Brain microvascular endothelial cell (primary cell): ENCODE results near the gene SPDYE4.

Experiments used
- DNase-seq: peaks from one replicate; pipeline ENCODE4 v3.0.0-alpha.2; 2020
- H3K27ac ChIP-seq: fragments of 250-450 bp; sonication (Bioruptor Pico); 2 replicates; pipeline ENCODE4 v1.5.1; 2020; ENCODE audit warnings: mild to moderate bottlenecking, moderate library complexity
- H3K27me3 ChIP-seq: fragments of 250-450 bp; sonication (Bioruptor Pico); replicated peaks from 2 replicates; pipeline ENCODE4 v1.5.1; 2020; ENCODE audit warnings: mild to moderate bottlenecking
- H3K36me3 ChIP-seq: fragments of 250-450 bp; sonication (Bioruptor Pico); replicated peaks from 2 replicates; pipeline ENCODE4 v1.5.1; 2020; ENCODE audit warnings: mild to moderate bottlenecking
- H3K4me3 ChIP-seq: 2 replicates; pipeline ENCODE4 v1.5.1; 2011; ENCODE audit warnings: low read depth, mild to moderate bottlenecking, control low read depth, low read length, moderate library complexity
- CTCF ChIP-seq: IDR thresholded peaks from 2 replicates; pipeline ENCODE4 v1.5.1; 2011; ENCODE audit warnings: low read depth, mild to moderate bottlenecking, moderate library complexity, low read length, control low read depth, inconsistent platforms; ENCODE audit errors: missing control alignments
- in situ Hi-C: cut with HindIII; loops from 2 replicates; pipeline ENCODE4 v1.10.0; 2017; ENCODE audit warnings: low sequenced_read_pairs, low pct_ligation_motif_present

The SPDYE4 gene

GRCh38 chr17:8746501-8747236, 11.7 kb downstream of the SPDYE4 start:
- H3K27me3 ChIP-seq, result no peaks in the 10 kb centered on the region
- H3K4me3 ChIP-seq, result peak overlapping the region; percentile 58
- H3K36me3 ChIP-seq, result no peaks in the 10 kb centered on the region
- no peak for TF ChIP-seq CTCF
- DNase-seq, result peak; percentile 2
- in situ Hi-C loops, result no loop called here
- H3K27ac ChIP-seq, result no peak overlapping the region

GRCh38 chr17:8745586-8746500, 12.5 kb downstream of the SPDYE4 start:
- Histone ChIP-seq H3K27ac (no peak overlapping the region), H3K27me3 (no peaks in the 10 kb centered on the region), H3K4me3 (peak overlapping the region; percentile 58), H3K36me3 (no peaks in the 10 kb centered on the region)
- DNase-seq, result peak; percentile 14
- TF ChIP-seq CTCF, result peak; percentile 64
- in situ Hi-C loops, result no loop called here

- H3K4me3 ChIP-seq, result no peak overlapping the region
- no peak overlapping the region for H3K27ac ChIP-seq
- no peaks in the 10 kb centered on the region for H3K27me3 ChIP-seq
- H3K36me3 ChIP-seq, result no peaks in the 10 kb centered on the region
- in situ Hi-C loops, result no loop called here
- DNase-seq, result no peak
- TF ChIP-seq CTCF, result no peak
Measured at GRCh38 chr17:8744086-8744785, 14.1 kb downstream of the SPDYE4 start.

GRCh38 chr17:8742819-8743218, 15.5 kb downstream of the SPDYE4 start:
- Histone ChIP-seq H3K4me3 (no peak overlapping the region), H3K27ac (no peak overlapping the region), H3K27me3 (no peaks in the 10 kb centered on the region), H3K36me3 (no peaks in the 10 kb centered on the region)
- in situ Hi-C loops, result no loop called here
- DNase-seq, result no peak
- no peak for TF ChIP-seq CTCF

GRCh38 chr17:8742274-8742673, 16.1 kb downstream of the SPDYE4 start:
- Histone ChIP-seq H3K27ac (no peak overlapping the region), H3K4me3 (no peak overlapping the region), H3K27me3 (no peaks in the 10 kb centered on the region), H3K36me3 (no peaks in the 10 kb centered on the region)
- TF ChIP-seq CTCF, result no peak
- in situ Hi-C loops, result no loop called here
- no peak for DNase-seq
